H9 (cell line): Measurements from ENCODE around the gene PCDH10. TPM values are rescaled to one million over a fixed set of nuclear protein-coding genes. Genes with fewer than 3 reads are reported as not detected.

Experiments used
- DNase-seq: peaks from one replicate; pipeline ENCODE4 v3.0.0-alpha.2; 2017
- H2AFZ ChIP-seq: one replicate; pipeline ENCODE4 v1.6.1; 2013; ENCODE audit warnings: mild to moderate bottlenecking, low read length, control low read depth, moderate library complexity
- H2AK5ac ChIP-seq: 2 replicates; pipeline ENCODE4 v1.6.1; 2013; ENCODE audit warnings: low read length, control low read depth, mixed read lengths; ENCODE audit not compliant: insufficient read length
- H2BK120ac ChIP-seq: one replicate; pipeline ENCODE4 v1.6.1; 2013; ENCODE audit warnings: low read depth, mild to moderate bottlenecking, low read length, control low read depth, inconsistent platforms; ENCODE audit not compliant: poor library complexity, severe bottlenecking
- H2BK12ac ChIP-seq: 2 replicates; pipeline ENCODE4 v1.6.1; 2013; ENCODE audit warnings: low read length, control low read depth, mixed read lengths, low read depth; ENCODE audit not compliant: insufficient read length
- H2BK15ac ChIP-seq: 2 replicates; pipeline ENCODE4 v1.6.1; 2013; ENCODE audit warnings: low read depth, low read length, control low read depth
- H2BK20ac ChIP-seq: one replicate; pipeline ENCODE4 v1.6.1; 2013; ENCODE audit warnings: low read depth, mild to moderate bottlenecking, low read length, control low read depth, inconsistent platforms; ENCODE audit not compliant: poor library complexity, severe bottlenecking
- H2BK5ac ChIP-seq: 2 replicates; pipeline ENCODE4 v1.6.1; 2013; ENCODE audit warnings: low read length, control low read depth, mixed read lengths; ENCODE audit not compliant: insufficient read length
- H3K14ac ChIP-seq: 2 replicates; pipeline ENCODE4 v1.6.1; 2013; ENCODE audit warnings: low read length, control low read depth; ENCODE audit not compliant: insufficient read depth
- H3K18ac ChIP-seq: 2 replicates; pipeline ENCODE4 v1.6.1; 2013; ENCODE audit warnings: low read depth, mild to moderate bottlenecking, mixed read lengths, low read length, control low read depth; ENCODE audit not compliant: insufficient read length
- H3K23ac ChIP-seq: 2 replicates; pipeline ENCODE4 v1.6.1; 2013; ENCODE audit warnings: low read length, control low read depth, mixed read lengths, low read depth; ENCODE audit not compliant: insufficient read length
- H3K23me2 ChIP-seq: 2 replicates; pipeline ENCODE4 v1.6.1; 2013; ENCODE audit warnings: low read depth, mild to moderate bottlenecking, mixed read lengths, low read length, control low read depth; ENCODE audit not compliant: insufficient read length, poor library complexity, severe bottlenecking
- H3K27ac ChIP-seq: 2 replicates; pipeline ENCODE4 v1.5.1; 2013; ENCODE audit warnings: low read length, control low read depth, mixed read lengths, low read depth; ENCODE audit not compliant: insufficient read length
- H3K27me3 ChIP-seq: 2 replicates; pipeline ENCODE4 v1.6.1; 2013; ENCODE audit warnings: low read length, control low read depth, inconsistent platforms; ENCODE audit not compliant: insufficient read depth
- H3K4ac ChIP-seq: 2 replicates; pipeline ENCODE4 v1.6.1; 2013; ENCODE audit warnings: low read depth, mild to moderate bottlenecking, control low read depth, inconsistent platforms, low read length, moderate library complexity
- H3K4me1 ChIP-seq: 2 replicates; pipeline ENCODE4 v1.6.1; 2013; ENCODE audit warnings: low read length, control low read depth, inconsistent platforms; ENCODE audit not compliant: insufficient read depth
- H3K4me2 ChIP-seq: 2 replicates; pipeline ENCODE4 v1.6.1; 2013; ENCODE audit warnings: low read length, control low read depth, mixed read lengths; ENCODE audit not compliant: insufficient read length, insufficient read depth
- H3K56ac ChIP-seq: 2 replicates; pipeline ENCODE4 v1.6.1; 2013; ENCODE audit warnings: low read depth, mild to moderate bottlenecking, mixed read lengths, low read length, control low read depth; ENCODE audit not compliant: insufficient read length
- H3K79me1 ChIP-seq: 2 replicates; pipeline ENCODE4 v1.6.1; 2013; ENCODE audit warnings: low read depth, mild to moderate bottlenecking, moderate library complexity, low read length, control low read depth, inconsistent platforms; ENCODE audit not compliant: insufficient read depth, poor library complexity, severe bottlenecking
- H3K79me2 ChIP-seq: 2 replicates; pipeline ENCODE4 v1.6.1; 2013; ENCODE audit warnings: low read length, control low read depth, inconsistent platforms; ENCODE audit not compliant: insufficient read depth
- H3K9ac ChIP-seq: 2 replicates; pipeline ENCODE4 v1.6.1; 2013; ENCODE audit warnings: low read length, control low read depth, mixed read lengths; ENCODE audit not compliant: insufficient read length; ENCODE audit errors: extremely low read depth
- H3K9me3 ChIP-seq: one replicate; pipeline ENCODE4 v1.6.1; 2013; ENCODE audit warnings: low read depth, low read length, inconsistent platforms; ENCODE audit not compliant: control insufficient read depth
- H3T11ph ChIP-seq: one replicate; pipeline ENCODE4 v1.6.1; 2013; ENCODE audit warnings: mild to moderate bottlenecking, low read length, control low read depth, inconsistent platforms
- H4K20me1 ChIP-seq: one replicate; pipeline ENCODE4 v1.6.1; 2013; ENCODE audit not compliant: control insufficient read depth, insufficient read length, insufficient read depth
- H4K5ac ChIP-seq: 2 replicates; pipeline ENCODE4 v1.6.1; 2013; ENCODE audit warnings: low read depth, mild to moderate bottlenecking, mixed read lengths, low read length, control low read depth; ENCODE audit not compliant: insufficient read length
- H4K8ac ChIP-seq: replicated peaks from 2 replicates; pipeline ENCODE4 v1.6.1; 2013; ENCODE audit warnings: low read length, control low read depth, mixed read lengths, low read depth; ENCODE audit not compliant: insufficient read length
- H4K91ac ChIP-seq: 2 replicates; pipeline ENCODE4 v1.6.1; 2013; ENCODE audit warnings: low read depth, mild to moderate bottlenecking, moderate library complexity, mixed read lengths, low read length, control low read depth; ENCODE audit not compliant: insufficient read length
- H3K27ac Mint-ChIP-seq, 3 experiments: 2 replicates in 2 of 3; 3 replicates in 1 of 3; pipeline ENCODE4 v1.8.0; 2020 to 2021; ENCODE audit warnings: mixed read lengths in 3 of 3, mild to moderate bottlenecking in 1 of 3, moderate library complexity in 1 of 3
- H3K27me3 Mint-ChIP-seq: 2 replicates; pipeline ENCODE4 v1.8.0; 2021; ENCODE audit warnings: low read depth, mild to moderate bottlenecking, moderate library complexity, mixed read lengths
- H3K36me3 Mint-ChIP-seq, 3 experiments: 2 replicates in 2 of 3; 3 replicates in 1 of 3; pipeline ENCODE4 v1.8.0; 2020 to 2021; ENCODE audit warnings: low read depth in 3 of 3, mixed read lengths in 3 of 3; ENCODE audit not compliant: insufficient read depth in 1 of 3
- H3K4me1 Mint-ChIP-seq, 2 experiments: 2 replicates each; pipeline ENCODE4 v1.8.0; 2020; ENCODE audit warnings: mixed read lengths in 2 of 2
- H3K4me3 Mint-ChIP-seq, 2 experiments: 2 replicates in 1 of 2; 3 replicates in 1 of 2; pipeline ENCODE4 v1.8.0; 2020 to 2021; ENCODE audit warnings: mild to moderate bottlenecking in 2 of 2, mixed read lengths in 2 of 2, moderate library complexity in 1 of 2
- H3K9me3 Mint-ChIP-seq, 2 experiments: 2 replicates in 1 of 2; 3 replicates in 1 of 2; pipeline ENCODE4 v1.8.0; 2020; ENCODE audit warnings: mild to moderate bottlenecking in 2 of 2, mixed read lengths in 2 of 2, moderate library complexity in 1 of 2
- CTCF ChIP-seq: fragments of 200-600 bp; sonication (generic); conservative IDR thresholded peaks from 3 replicates; pipeline ENCODE4 v1.8.0; 2021; ENCODE audit warnings: antibody characterized with exemption, mild to moderate bottlenecking
- WGBS: extraction: QIAGEN DNeasy Blood & Tissue Kit; methylation state at CpG from one replicate; pipeline ENCODE4 v1.1.7; 2013; ENCODE audit warnings: missing lambda C conversion rate, low lambda C conversion rate, mixed read lengths; ENCODE audit not compliant: insufficient read length; ENCODE audit errors: extremely low coverage; 5-methylcytosine and 5-hydroxymethylcytosine counted together
- total RNA-seq: library from RNA; stranded (reverse); gene quantifications from 2 replicates; pipeline ENCODE4 v1.2.1, GENCODE V29; 2021

PCDH10 gene
- total RNA-seq, 1 experiment from 2014 or later: 8.1 TPM

DNA sequence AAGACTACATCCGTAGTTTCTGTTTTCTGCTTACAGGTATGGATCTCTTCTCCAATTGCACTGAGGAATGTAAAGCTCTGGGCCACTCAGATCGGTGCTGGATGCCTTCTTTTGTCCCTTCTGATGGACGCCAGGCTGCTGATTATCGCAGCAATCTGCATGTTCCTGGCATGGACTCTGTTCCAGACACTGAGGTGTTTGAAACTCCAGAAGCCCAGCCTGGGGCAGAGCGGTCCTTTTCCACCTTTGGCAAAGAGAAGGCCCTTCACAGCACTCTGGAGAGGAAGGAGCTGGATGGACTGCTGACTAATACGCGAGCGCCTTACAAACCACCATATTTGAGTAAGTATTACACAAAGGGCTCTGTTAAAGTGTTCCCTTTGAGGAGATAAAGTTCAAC, 13.8 kb downstream of the PCDH10 start:
- Histone ChIP-seq H3K18ac (no peak overlapping the region), H3K23me2 (no peaks in the 10 kb centered on the region), H3K23ac (no peak overlapping the region), H4K5ac (no peak overlapping the region), H2AK5ac (no peak overlapping the region), H2BK120ac (no peak overlapping the region), H3K27me3 (no peaks in the 10 kb centered on the region), H2AFZ (no peak overlapping the region), H3K56ac (no peak overlapping the region), H3K4me1 (no peaks in the 10 kb centered on the region), H3K9ac (no peak overlapping the region), H3K27ac (no peak overlapping the region), H3K9me3 (no peaks in the 10 kb centered on the region), H2BK15ac (no peak overlapping the region), H3K14ac (no peak overlapping the region), H2BK20ac (no peak overlapping the region), H4K8ac (no peak overlapping the region), H3K79me2 (no peaks in the 10 kb centered on the region), H4K20me1 (no peaks in the 10 kb centered on the region), H2BK5ac (no peak overlapping the region), H3T11ph (no peak overlapping the region), H4K91ac (no peak overlapping the region), H3K4me2 (no peak overlapping the region), H3K4ac (no peak overlapping the region), H3K79me1 (no peaks in the 10 kb centered on the region), H2BK12ac (no peak overlapping the region)
- H3K36me3 Mint-ChIP-seq: no peaks in the 10 kb centered on the region
- DNase-seq: no peak
- H3K4me1 Mint-ChIP-seq: peaks cover 2 to 7% of the 10 kb centered on the region in 2 experiments; a peak in 2 of 4 replicates
- H3K27me3 Mint-ChIP-seq: no peaks in the 10 kb centered on the region
- TF ChIP-seq CTCF: no peak
- no peak overlapping the region for H3K4me3 Mint-ChIP-seq
- no peaks in the 10 kb centered on the region for H3K9me3 Mint-ChIP-seq
- no CpG with 5 or more reads among the region's 8 CpGs for WGBS
- peak overlapping the region in 2 of 3 experiments; percentile 58 to 72; a peak in 4 of 7 replicates for H3K27ac Mint-ChIP-seq
